Neuronal stem cell (in vitro differentiated cells): ENCODE data around the gene MAD1L1.

Experiments used
- DNase-seq: peaks from one replicate; pipeline ENCODE4 v3.0.0-alpha.2; 2013; ENCODE audit warnings: low spot score
- H2AFZ ChIP-seq: one replicate; pipeline ENCODE4 v1.6.1; 2013; ENCODE audit warnings: mild to moderate bottlenecking, low read length, inconsistent platforms
- H2AK5ac ChIP-seq: 2 replicates; pipeline ENCODE4 v1.6.1; 2013; ENCODE audit warnings: low read depth, mild to moderate bottlenecking, inconsistent platforms, low read length, moderate library complexity, mixed read lengths
- H2BK120ac ChIP-seq: 2 replicates; pipeline ENCODE4 v1.6.1; 2013; ENCODE audit warnings: low read depth, mild to moderate bottlenecking, inconsistent platforms, low read length, moderate library complexity, mixed read lengths
- H2BK12ac ChIP-seq: one replicate; pipeline ENCODE4 v1.6.1; 2013; ENCODE audit warnings: low read length, inconsistent platforms
- H2BK15ac ChIP-seq: 2 replicates; pipeline ENCODE4 v1.6.1; 2013; ENCODE audit warnings: mild to moderate bottlenecking, low read length, inconsistent platforms, mixed read lengths
- H2BK5ac ChIP-seq: one replicate; pipeline ENCODE4 v1.6.1; 2013; ENCODE audit warnings: inconsistent platforms, mild to moderate bottlenecking, low read length, moderate library complexity
- H3K14ac ChIP-seq: one replicate; pipeline ENCODE4 v1.6.1; 2013; ENCODE audit warnings: low read length, inconsistent platforms
- H3K18ac ChIP-seq: 2 replicates; pipeline ENCODE4 v1.6.1; 2013; ENCODE audit warnings: low read length, inconsistent platforms
- H3K23ac ChIP-seq: 2 replicates; pipeline ENCODE4 v1.6.1; 2013; ENCODE audit warnings: low read depth, mild to moderate bottlenecking, mixed read lengths, low read length, inconsistent platforms; ENCODE audit not compliant: poor library complexity
- H3K27ac ChIP-seq: replicated peaks from 3 replicates; pipeline ENCODE4 v1.5.1; 2013; ENCODE audit warnings: low read length, inconsistent platforms
- H3K27me3 ChIP-seq, 3 experiments: 2 replicates each; pipeline ENCODE4 v1.6.1; 2013; ENCODE audit warnings: low read length in 3 of 3, mild to moderate bottlenecking in 2 of 3, inconsistent platforms in 1 of 3, low read depth in 1 of 3, mixed read lengths in 1 of 3, moderate library complexity in 1 of 3; ENCODE audit not compliant: control insufficient read depth in 3 of 3, insufficient read depth in 3 of 3
- H3K36me3 ChIP-seq, 2 donors: replicated peaks in 1 of 2; 2 replicates each; pipeline ENCODE4 v1.6.1; 2013; ENCODE audit warnings: low read length in 2 of 2; ENCODE audit not compliant: control insufficient read depth in 2 of 2, insufficient read depth in 2 of 2
- H3K4ac ChIP-seq: 2 replicates; pipeline ENCODE4 v1.6.1; 2013; ENCODE audit warnings: inconsistent platforms, mild to moderate bottlenecking, low read length, moderate library complexity
- H3K4me1 ChIP-seq, 2 donors: 1 replicate in 1 of 2; 2 replicates in 1 of 2; pipeline ENCODE4 v1.6.1; 2013; ENCODE audit warnings: low read length in 2 of 2, low read depth in 1 of 2; ENCODE audit not compliant: control insufficient read depth in 2 of 2, insufficient read depth in 1 of 2
- H3K4me2 ChIP-seq: one replicate; pipeline ENCODE4 v1.6.1; 2013; ENCODE audit warnings: mild to moderate bottlenecking, low read length, inconsistent platforms; ENCODE audit not compliant: insufficient read depth, poor library complexity, severe bottlenecking
- H3K4me3 ChIP-seq, 2 donors: 2 replicates each; pipeline ENCODE4 v1.5.1; 2013; ENCODE audit warnings: low read length in 2 of 2, mild to moderate bottlenecking in 2 of 2, inconsistent platforms in 1 of 2, moderate library complexity in 1 of 2
- H3K79me1 ChIP-seq: one replicate; pipeline ENCODE4 v1.6.1; 2013; ENCODE audit warnings: low read depth, mild to moderate bottlenecking, inconsistent platforms, low read length, moderate library complexity
- H3K9ac ChIP-seq: one replicate; pipeline ENCODE4 v1.6.1; 2013; ENCODE audit warnings: mild to moderate bottlenecking, low read depth, low read length, inconsistent platforms; ENCODE audit not compliant: poor library complexity
- H3K9me3 ChIP-seq, 2 donors: replicated peaks in 1 of 2; 2 replicates each; pipeline versions ENCODE3 to v1.6.1; 2013; ENCODE audit warnings: low read length in 2 of 2, mild to moderate bottlenecking in 2 of 2, inconsistent platforms in 1 of 2, low read depth in 1 of 2, mixed read lengths in 1 of 2, moderate library complexity in 1 of 2; ENCODE audit not compliant: control insufficient read depth in 2 of 2, insufficient read depth in 1 of 2
- H4K8ac ChIP-seq: one replicate; pipeline ENCODE4 v1.6.1; 2013; ENCODE audit warnings: low read depth, mild to moderate bottlenecking, inconsistent platforms, low read length, moderate library complexity
- H4K91ac ChIP-seq: one replicate; pipeline ENCODE4 v1.6.1; 2013; ENCODE audit warnings: low read length, low read depth, mild to moderate bottlenecking, inconsistent platforms; ENCODE audit not compliant: poor library complexity
- WGBS, 2 donors: extraction: QIAGEN DNeasy Blood & Tissue Kit; methylation state at CpG; one replicate each; pipeline ENCODE4 v1.1.7; 2013; ENCODE audit warnings: missing lambda C conversion rate in 2 of 2, mixed read lengths in 1 of 2; ENCODE audit not compliant: insufficient read length in 2 of 2, insufficient replicate concordance in 1 of 2; ENCODE audit errors: extremely low coverage in 2 of 2; 5-methylcytosine and 5-hydroxymethylcytosine counted together

The MAD1L1 gene

DNA sequence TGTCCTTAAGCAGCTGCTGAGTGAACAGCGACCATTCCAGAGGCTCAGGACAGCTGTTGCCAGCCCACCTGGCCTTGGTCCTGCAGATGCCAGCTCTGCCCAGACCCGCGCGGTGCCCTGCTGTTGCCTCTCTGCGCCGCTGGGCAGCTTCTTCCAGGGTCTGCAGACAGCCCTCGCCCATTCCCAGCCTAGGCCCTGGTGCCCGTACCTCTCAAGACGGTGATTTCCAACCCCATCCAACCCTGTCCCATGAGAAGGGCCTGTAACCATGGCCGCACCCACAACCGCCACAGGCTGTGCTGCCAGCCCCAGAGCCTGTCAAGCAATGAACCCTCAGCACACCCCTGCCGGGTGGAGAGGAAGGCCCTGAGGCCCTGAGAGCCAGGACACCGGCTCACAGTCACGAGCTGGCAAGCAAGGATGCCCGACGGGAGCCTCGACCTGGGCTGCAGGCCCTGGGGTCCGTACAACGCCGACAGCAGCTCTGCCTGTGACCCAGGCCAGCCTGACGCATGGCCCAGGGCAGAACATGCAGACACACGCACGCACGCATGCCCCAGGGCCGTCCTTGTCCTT, 231.9 kb downstream of the MAD1L1 start:
- Histone ChIP-seq H2BK120ac (no peak overlapping the region), H3K14ac (peak overlapping the region; percentile 71), H3K18ac (no peak overlapping the region), H2AFZ (no peak overlapping the region), H3K79me1 (peaks cover 16% of the 10 kb centered on the region), H3K27me3 (no peaks in the 10 kb centered on the region), H3K4me1 (peaks cover 15 to 16% of the 10 kb centered on the region in 2 donors), H3K9me3 (no peaks in the 10 kb centered on the region), H3K4me3 (no peak overlapping the region), H3K23ac (no peak overlapping the region), H3K27ac (no peak overlapping the region), H4K91ac (no peak overlapping the region), H2AK5ac (peak overlapping the region; percentile 37), H3K4me2 (no peak overlapping the region), H4K8ac (peak overlapping the region; percentile 43), H2BK5ac (peak overlapping the region; percentile 66), H2BK15ac (no peak overlapping the region), H3K9ac (no peak overlapping the region), H2BK12ac (no peak overlapping the region), H3K4ac (no peak overlapping the region), H3K36me3 (peaks cover 0 to 3% of the 10 kb centered on the region in 2 donors)
- no CpG with 5 or more reads among the region's 25 CpGs for WGBS, 2 donors
- no peak for DNase-seq

DNA sequence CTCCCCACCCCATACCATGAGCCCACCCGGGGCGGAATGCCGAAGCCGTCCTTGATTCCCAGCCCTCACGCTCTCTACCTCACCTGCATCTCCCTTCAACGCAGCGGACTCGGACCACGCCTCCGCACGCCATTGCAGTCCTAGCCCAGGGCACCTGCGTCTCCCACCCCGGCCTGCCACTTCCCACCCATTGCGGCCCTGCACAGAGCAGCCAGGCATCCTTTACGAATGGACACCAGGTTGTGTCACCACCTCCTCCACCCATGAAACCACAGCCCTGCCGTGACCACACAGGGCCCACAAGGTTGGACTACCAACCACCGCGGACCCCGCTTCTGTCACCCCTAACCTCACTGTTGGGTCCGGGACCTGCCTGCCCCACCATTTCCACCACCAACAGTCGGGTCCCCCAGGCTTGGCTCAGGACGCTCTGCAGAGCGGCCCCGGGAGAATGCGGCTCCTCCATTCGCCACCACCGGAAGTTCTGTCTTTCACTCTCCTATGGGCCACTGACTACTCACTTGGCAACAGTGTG, 232.5 kb downstream of the MAD1L1 start:
- H3K23ac ChIP-seq = no peak overlapping the region
- no peak overlapping the region for H3K4me2 ChIP-seq
- H3K27me3 ChIP-seq = no peaks in the 10 kb centered on the region
- H3K4ac ChIP-seq = no peak overlapping the region
- H2AFZ ChIP-seq = no peak overlapping the region
- H3K14ac ChIP-seq = peak overlapping the region; percentile 56
- H3K4me3 ChIP-seq = no peak overlapping the region
- no peak overlapping the region for H2BK120ac ChIP-seq
- no peak overlapping the region for H3K9ac ChIP-seq
- H4K91ac ChIP-seq = no peak overlapping the region
- H2AK5ac ChIP-seq = no peak overlapping the region
- peak overlapping the region; percentile 59 for H3K18ac ChIP-seq
- peaks cover 15 to 16% of the 10 kb centered on the region in 2 donors for H3K4me1 ChIP-seq
- H2BK5ac ChIP-seq = no peak overlapping the region
- H4K8ac ChIP-seq = peak overlapping the region; percentile 56
- H2BK15ac ChIP-seq = no peak overlapping the region
- no peaks in the 10 kb centered on the region for H3K9me3 ChIP-seq
- DNase-seq = no peak
- H3K36me3 ChIP-seq = peaks cover 0 to 3% of the 10 kb centered on the region in 2 donors
- H3K79me1 ChIP-seq = peaks cover 14% of the 10 kb centered on the region
- WGBS, 2 donors = no CpG with 5 or more reads among the region's 27 CpGs
- no peak overlapping the region for H3K27ac ChIP-seq
- no peak overlapping the region for H2BK12ac ChIP-seq

DNA sequence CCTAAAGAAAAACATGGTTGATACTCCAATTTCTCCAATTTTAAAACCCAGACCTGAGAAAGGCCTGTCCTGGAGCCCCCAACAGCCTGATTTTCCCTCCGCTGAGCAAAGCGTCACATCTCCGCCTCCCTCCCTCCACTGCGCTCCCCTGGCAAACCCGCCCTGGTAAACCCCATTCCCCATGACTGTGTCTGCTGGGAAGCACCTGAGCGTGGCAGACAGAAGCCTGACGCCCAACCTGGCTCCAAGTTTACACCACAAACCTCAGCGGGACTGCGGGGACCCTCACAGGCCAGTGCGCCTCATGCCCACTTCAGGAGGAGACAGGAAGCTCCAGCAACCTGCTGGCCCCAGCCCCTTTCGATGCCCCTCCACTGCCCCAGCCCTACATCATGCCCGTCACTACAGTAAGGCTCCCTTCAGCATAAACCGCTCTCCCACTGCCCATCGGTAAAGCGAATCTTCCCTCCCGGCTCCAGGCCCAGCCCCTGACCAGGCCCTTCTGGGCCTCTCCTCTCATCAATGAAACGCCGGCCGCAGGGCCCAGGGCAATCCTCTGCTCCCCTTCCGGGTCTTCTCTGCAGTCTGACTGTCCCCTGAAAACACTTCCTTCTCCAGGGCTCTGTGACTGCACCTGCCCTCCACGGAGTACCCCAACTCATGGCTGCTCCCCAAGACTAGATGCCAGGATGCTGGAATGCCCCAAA, 233.3 kb downstream of the MAD1L1 start:
- no peaks in the 10 kb centered on the region for H3K9me3 ChIP-seq
- H3K23ac ChIP-seq = no peak overlapping the region
- no peak overlapping the region for H3K4ac ChIP-seq
- peaks cover 14% of the 10 kb centered on the region for H3K79me1 ChIP-seq
- H2BK15ac ChIP-seq = no peak overlapping the region
- H3K36me3 ChIP-seq = peaks cover 0 to under 1% of the 10 kb centered on the region in 2 donors
- H3K14ac ChIP-seq = peak overlapping the region; percentile 71
- peaks cover 15 to 16% of the 10 kb centered on the region in 2 donors for H3K4me1 ChIP-seq
- H3K27ac ChIP-seq = no peak overlapping the region
- no peak overlapping the region for H4K8ac ChIP-seq
- H2BK12ac ChIP-seq = no peak overlapping the region
- H3K18ac ChIP-seq = peak overlapping the region; percentile 71
- no peak overlapping the region for H2BK5ac ChIP-seq
- H2AFZ ChIP-seq = no peak overlapping the region
- no CpG with 5 or more reads among the region's 21 CpGs for WGBS, 2 donors
- no peak overlapping the region for H3K4me2 ChIP-seq
- H3K9ac ChIP-seq = no peak overlapping the region
- H4K91ac ChIP-seq = no peak overlapping the region
- no peaks in the 10 kb centered on the region for H3K27me3 ChIP-seq
- H3K4me3 ChIP-seq = no peak overlapping the region
- no peak overlapping the region for H2AK5ac ChIP-seq
- H2BK120ac ChIP-seq = no peak overlapping the region
- no peak for DNase-seq

DNA sequence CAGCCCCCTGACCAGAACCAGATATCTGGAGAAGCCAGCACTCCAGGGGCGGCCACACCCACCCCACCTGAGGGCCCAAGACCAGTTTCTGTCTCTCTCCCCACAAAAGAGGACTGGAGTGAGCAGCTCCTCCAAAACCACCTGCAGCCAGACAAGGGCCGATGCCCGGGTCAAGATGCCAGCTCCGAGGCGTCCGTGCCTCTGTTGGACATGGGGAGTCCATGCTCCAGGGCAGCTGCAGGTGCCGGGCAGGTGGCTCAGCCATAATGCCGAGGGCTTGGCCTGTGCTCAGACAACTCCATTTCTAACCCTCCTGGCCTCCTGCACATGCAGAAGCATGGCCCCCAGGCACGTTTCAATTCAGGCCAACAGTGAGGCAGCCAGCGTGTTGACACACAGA, 234.6 kb downstream of the MAD1L1 start:
- no peak overlapping the region for H2BK15ac ChIP-seq
- H2BK120ac ChIP-seq = no peak overlapping the region
- H3K27me3 ChIP-seq = no peaks in the 10 kb centered on the region
- H3K4ac ChIP-seq = no peak overlapping the region
- no peak for DNase-seq
- peak overlapping the region; percentile 84 for H2AK5ac ChIP-seq
- H4K91ac ChIP-seq = no peak overlapping the region
- H4K8ac ChIP-seq = no peak overlapping the region
- H3K9ac ChIP-seq = peak overlapping the region; percentile 21
- no peak overlapping the region for H2BK5ac ChIP-seq
- H3K23ac ChIP-seq = no peak overlapping the region
- H3K18ac ChIP-seq = peak overlapping the region; percentile 64
- no peak overlapping the region for H3K4me2 ChIP-seq
- no peak overlapping the region for H2AFZ ChIP-seq
- H3K14ac ChIP-seq = no peak overlapping the region
- no peak overlapping the region for H2BK12ac ChIP-seq
- WGBS, 2 donors = no CpG with 5 or more reads among the region's 10 CpGs
- H3K36me3 ChIP-seq = no peaks in the 10 kb centered on the region
- no peaks in the 10 kb centered on the region for H3K9me3 ChIP-seq
- H3K27ac ChIP-seq = no peak overlapping the region
- H3K79me1 ChIP-seq = peaks cover 10% of the 10 kb centered on the region
- peak overlapping the region in 1 of 2 donors; percentile 19 for H3K4me3 ChIP-seq
- peaks cover 15 to 16% of the 10 kb centered on the region in 2 donors for H3K4me1 ChIP-seq
